IMR-90 (cell line): Measurements from ENCODE around the gene CPA4. TPM values are rescaled to one million over a fixed set of nuclear protein-coding genes. Genes with fewer than 3 reads are reported as not detected.

Experiments
- ATAC-seq: fragments of 200-7000 bp; cut with Tn5 transposase; 2 replicates; pipeline ENCODE4 v1.9.1; 2020; ENCODE audit warnings: low read depth, mild to moderate bottlenecking, moderate library complexity
- BruUV-seq: library from RNA; stranded (reverse); fragments of 400-500 nt; replicated peaks from 2 replicates; lab custom pipeline; 2021; lab: Mats Ljungman, UMichigan
- CTCF ChIA-PET: fragments of 300-600 bp; formaldehyde crosslinking; extraction: SDS; loops from one replicate; lab custom pipeline; 2021; ENCODE audit warnings: antibody characterized with exemption; lab: Yijun Ruan, JAX
- POLR2A ChIA-PET: fragments of 300-600 bp; sonication (Branson Sonifier 250); formaldehyde crosslinking; loops from one replicate; lab custom pipeline; 2022; ENCODE audit warnings: antibody characterized with exemption; ENCODE audit not compliant: unreplicated experiment; lab: Charles Lee
- DNase-seq: peaks from one replicate; pipeline ENCODE4 v3.0.0; 2013
- H2AFZ ChIP-seq: replicated peaks from 2 replicates; pipeline ENCODE3; 2013; ENCODE audit warnings: low read length, mild to moderate bottlenecking; ENCODE audit not compliant: poor library complexity
- H2AK5ac ChIP-seq: 2 replicates; pipeline ENCODE4 v1.6.1; 2013; ENCODE audit warnings: low read depth, low read length, inconsistent platforms
- H2AK9ac ChIP-seq: replicated peaks from 2 replicates; pipeline ENCODE3; 2013; ENCODE audit warnings: mild to moderate bottlenecking, low read depth, low read length, moderate library complexity; ENCODE audit not compliant: poor library complexity
- H2BK120ac ChIP-seq: 2 replicates; pipeline ENCODE4 v1.6.1; 2013; ENCODE audit warnings: low read depth, low read length, inconsistent platforms
- H2BK15ac ChIP-seq: 3 replicates; pipeline ENCODE4 v1.6.1; 2013; ENCODE audit warnings: low read depth, low read length, inconsistent platforms
- H2BK20ac ChIP-seq: 2 replicates; pipeline ENCODE4 v1.6.1; 2013; ENCODE audit warnings: low read depth, mild to moderate bottlenecking, inconsistent platforms, low read length, moderate library complexity
- H2BK5ac ChIP-seq: 2 replicates; pipeline ENCODE4 v1.6.1; 2013; ENCODE audit warnings: mild to moderate bottlenecking, low read depth, low read length, inconsistent platforms; ENCODE audit not compliant: poor library complexity, severe bottlenecking
- H3K14ac ChIP-seq: replicated peaks from 2 replicates; pipeline ENCODE4 v1.6.1; 2013; ENCODE audit warnings: low read depth, low read length, inconsistent platforms
- H3K18ac ChIP-seq: 2 replicates; pipeline ENCODE4 v1.6.1; 2013; ENCODE audit warnings: low read depth, low read length, control low read depth
- H3K23ac ChIP-seq: 2 replicates; pipeline ENCODE4 v1.6.1; 2013; ENCODE audit warnings: low read depth, low read length, inconsistent platforms
- H3K27ac ChIP-seq: 2 replicates; pipeline ENCODE4 v1.5.1; 2013; ENCODE audit warnings: mild to moderate bottlenecking, control low read depth, low read length; ENCODE audit not compliant: insufficient read depth
- H3K27me3 ChIP-seq: 2 replicates; pipeline ENCODE4 v1.6.1; 2013; ENCODE audit warnings: low read length; ENCODE audit not compliant: control insufficient read depth, insufficient read depth
- H3K36me3 ChIP-seq: 2 replicates; pipeline ENCODE4 v1.6.1; 2013; ENCODE audit warnings: low read length, mixed read lengths; ENCODE audit not compliant: control insufficient read depth, insufficient read depth
- H3K4ac ChIP-seq: 2 replicates; pipeline ENCODE4 v1.6.1; 2013; ENCODE audit warnings: low read depth, low read length, inconsistent platforms
- H3K4me1 ChIP-seq: 2 replicates; pipeline ENCODE4 v1.6.1; 2013; ENCODE audit warnings: low read length, mixed read lengths; ENCODE audit not compliant: control insufficient read depth, insufficient read depth
- H3K4me2 ChIP-seq: 2 replicates; pipeline ENCODE4 v1.6.1; 2013; ENCODE audit warnings: low read depth, mild to moderate bottlenecking, control low read depth, low read length, moderate library complexity
- H3K4me3 ChIP-seq: 2 replicates; pipeline ENCODE4 v1.5.1; 2013; ENCODE audit warnings: low read depth, mild to moderate bottlenecking, control low read depth, low read length, moderate library complexity; ENCODE audit not compliant: insufficient read depth
- H3K56ac ChIP-seq: 2 replicates; pipeline ENCODE4 v1.6.1; 2013; ENCODE audit warnings: low read length, inconsistent platforms; ENCODE audit not compliant: insufficient read depth; ENCODE audit errors: extremely low read depth
- H3K79me1 ChIP-seq, 2 experiments: 2 replicates each; pipeline ENCODE4 v1.6.1; 2013; ENCODE audit warnings: low read length in 2 of 2, inconsistent platforms in 1 of 2, low read depth in 1 of 2
- H3K9ac ChIP-seq: 2 replicates; pipeline ENCODE4 v1.6.1; 2013; ENCODE audit warnings: low read depth, low read length, control low read depth
- H3K9me1 ChIP-seq: 2 replicates; pipeline ENCODE4 v1.6.1; 2013; ENCODE audit warnings: low read length, inconsistent platforms; ENCODE audit not compliant: insufficient read depth
- H3K9me3 ChIP-seq: 2 replicates; pipeline ENCODE4 v1.6.1; 2013; ENCODE audit warnings: low read length; ENCODE audit not compliant: control insufficient read depth, insufficient read depth
- H4K20me1 ChIP-seq: 2 replicates; pipeline ENCODE4 v1.6.1; 2013; ENCODE audit warnings: low read length, inconsistent platforms; ENCODE audit not compliant: insufficient read depth
- H4K5ac ChIP-seq: 2 replicates; pipeline ENCODE4 v1.6.1; 2013; ENCODE audit warnings: mild to moderate bottlenecking, low read depth, low read length, control low read depth
- H4K8ac ChIP-seq, 2 experiments: 2 replicates each; pipeline ENCODE4 v1.6.1; 2013; ENCODE audit warnings: low read depth in 2 of 2, low read length in 2 of 2, control low read depth in 1 of 2, inconsistent platforms in 1 of 2
- H4K91ac ChIP-seq: 2 replicates; pipeline ENCODE4 v1.6.1; 2013; ENCODE audit warnings: low read depth, low read length, inconsistent platforms; ENCODE audit not compliant: insufficient read depth
- BHLHE40 ChIP-seq: fragments of 150-350 bp; IDR thresholded peaks from 2 replicates; pipeline ENCODE4 v1.6.1; 2016; ENCODE audit warnings: mild to moderate bottlenecking, low read depth, low read length
- CHD1 ChIP-seq: IDR thresholded peaks from 2 replicates; pipeline ENCODE4 v1.6.1; 2012; ENCODE audit warnings: low read depth, low read length, improper control_type of control experiment
- ELK1 ChIP-seq: fragments of 150-350 bp; IDR thresholded peaks from 2 replicates; pipeline ENCODE4 v1.6.1; 2016; ENCODE audit warnings: low read depth, mild to moderate bottlenecking, low read length, moderate library complexity, borderline replicate concordance
- MAZ ChIP-seq: IDR thresholded peaks from 2 replicates; pipeline ENCODE4 v1.6.1; 2012; ENCODE audit warnings: low read depth, mild to moderate bottlenecking, low read length, improper control_type of control experiment, moderate library complexity, borderline replicate concordance
- POLR2A ChIP-seq: IDR thresholded peaks from 2 replicates; pipeline ENCODE4 v1.6.1; 2012; ENCODE audit warnings: mild to moderate bottlenecking, low read depth, low read length
- RCOR1 ChIP-seq: IDR thresholded peaks from 2 replicates; pipeline ENCODE4 v1.6.1; 2012; ENCODE audit warnings: mild to moderate bottlenecking, low read length, improper control_type of control experiment; ENCODE audit not compliant: insufficient replicate concordance
- WGBS, 2 experiments: methylation state at CpG; one replicate each; pipeline versions ENCODE4 v1.1.5 to v1.1.7; 2013; ENCODE audit warnings: missing lambda C conversion rate in 2 of 2; ENCODE audit not compliant: insufficient read length in 1 of 2; ENCODE audit errors: extremely low coverage in 2 of 2; 5-methylcytosine and 5-hydroxymethylcytosine counted together
- dilution Hi-C: fragments of 300-500 bp; cut with HindIII; formaldehyde crosslinking; loops from one replicate; pipeline ENCODE4 v1.14.3; 2018; ENCODE audit warnings: low sequenced_read_pairs; ENCODE audit not compliant: unreplicated experiment
- in situ Hi-C: fragments of 300-500 bp; cut with MboI; formaldehyde crosslinking; loops from 3 replicates; pipeline ENCODE4 v1.14.3; 2019; ENCODE audit warnings: low sequenced_read_pairs, inconsistent platforms, mixed read lengths
- intact Hi-C: fragments of 100-400 bp; cut with micrococcal nuclease; formaldehyde crosslinking; loops from 2 replicates; pipeline ENCODE4 v1.10.0; 2022
- polyA plus RNA-seq, 3 experiments: library from polyadenylated mRNA; depleted of rRNA; stranded (reverse); fragments of >200 nt; gene quantifications; 2 replicates each; pipeline ENCODE4 v1.2.3, GENCODE V29; 2012; ENCODE audit warnings: low replicate concordance in 1 of 3
- total RNA-seq: library from RNA; depleted of rRNA; stranded (reverse); fragments of >200 nt; gene quantifications from 2 replicates; pipeline ENCODE4 v1.2.3, GENCODE V29; 2012

Gene CPA4
- total and polyA plus RNA-seq, 2 of the 4 experiments (the other 2 are of a cell fraction): 316 to 365 TPM

GRCh38 chr7:130254555-130254954 lies 38.4 kb upstream of the CPA4 start:
- H3K27me3 ChIP-seq: no peaks in the 10 kb centered on the region
- dilution Hi-C loops: no loop called here

More at GRCh38 chr7:130254555-130254954, 38.4 kb upstream of the CPA4 start:
- DNase-seq (no peak), ATAC-seq (no peak)
- TF ChIP-seq BHLHE40 (no peak), ELK1 (no peak), MAZ (no peak), POLR2A (no peak), CHD1 (no peak), RCOR1 (no peak)
- H2AK5ac ChIP-seq: no peak overlapping the region
- H2BK20ac ChIP-seq: no peak overlapping the region
- no peak overlapping the region for H3K4me2 ChIP-seq
- H3K4me1 ChIP-seq: no peaks in the 10 kb centered on the region
- no peaks in the 10 kb centered on the region for H3K79me1 ChIP-seq
- peaks cover 17% of the 10 kb centered on the region for H3K9me3 ChIP-seq
- no peak overlapping the region for H2AK9ac ChIP-seq
- no peak overlapping the region for H3K56ac ChIP-seq
- H3K14ac ChIP-seq: no peak overlapping the region
- in situ Hi-C loops: no loop called here
- no peak overlapping the region for H3K23ac ChIP-seq
- H2BK15ac ChIP-seq: no peak overlapping the region
- no peak overlapping the region for H3K4ac ChIP-seq
- no peak overlapping the region for H3K4me3 ChIP-seq
- H3K9ac ChIP-seq: no peak overlapping the region
- no peak overlapping the region for H2BK120ac ChIP-seq
- CTCF ChIA-PET: no interaction called here
- H4K91ac ChIP-seq: no peak overlapping the region
- H3K36me3 ChIP-seq: no peaks in the 10 kb centered on the region
- no peak overlapping the region for H4K5ac ChIP-seq
- H4K8ac ChIP-seq: no peak overlapping the region
- H2AFZ ChIP-seq: no peak overlapping the region
- BruUV-seq: no TSS peak
- WGBS, 2 experiments: no CpG with 5 or more reads among the region's 6 CpGs
- no peak overlapping the region for H3K18ac ChIP-seq
- H2BK5ac ChIP-seq: no peak overlapping the region
- intact Hi-C loops: no loop called here
- no peak overlapping the region for H3K27ac ChIP-seq
- H3K9me1 ChIP-seq: no peaks in the 10 kb centered on the region
- H4K20me1 ChIP-seq: no peaks in the 10 kb centered on the region
- POLR2A ChIA-PET: no interaction called here
